SK-N-SH treated with all-trans-retinoic acid at 6 μM for 48 hours (cell line): ENCODE measurements around the gene ARHGEF11.

ENCODE experiments used
- CSDC2 ChIP-seq: fragments of 250-450 bp; sonication (Bioruptor Pico); IDR thresholded peaks from 2 replicates; pipeline ENCODE4 v1.5.0; 2020; ENCODE audit warnings: mild to moderate bottlenecking, moderate library complexity
- ESRRG ChIP-seq: fragments of 250-450 bp; sonication (Bioruptor Pico); IDR thresholded peaks from 2 replicates; pipeline ENCODE4 v1.6.1; 2021; ENCODE audit warnings: mild to moderate bottlenecking
- GLIS3 ChIP-seq: fragments of 250-450 bp; sonication (Bioruptor Pico); IDR thresholded peaks from 2 replicates; pipeline ENCODE4 v1.5.0; 2020; ENCODE audit warnings: mild to moderate bottlenecking, moderate library complexity
- ISL1 ChIP-seq: fragments of 250-450 bp; sonication (Bioruptor Pico); IDR thresholded peaks from 2 replicates; pipeline ENCODE4 v2.1.2; 2022; ENCODE audit warnings: mild to moderate bottlenecking, moderate library complexity
- PATZ1 ChIP-seq: fragments of 250-450 bp; sonication (Bioruptor Pico); IDR thresholded peaks from 2 replicates; pipeline ENCODE4 v1.8.0; 2020; ENCODE audit warnings: mild to moderate bottlenecking, moderate library complexity, borderline replicate concordance
- POU6F1 ChIP-seq: fragments of 250-450 bp; sonication (Bioruptor Pico); IDR thresholded peaks from 2 replicates; pipeline ENCODE4 v1.8.0; 2021; ENCODE audit warnings: low read depth, mild to moderate bottlenecking, moderate library complexity, borderline replicate concordance
- ZC3H10 ChIP-seq: fragments of 250-450 bp; sonication (Bioruptor Pico); IDR thresholded peaks from 2 replicates; pipeline ENCODE4 v1.5.1; 2021; ENCODE audit warnings: mild to moderate bottlenecking, moderate library complexity
- ZFP3 ChIP-seq: fragments of 250-450 bp; sonication (Bioruptor Pico); IDR thresholded peaks from 2 replicates; pipeline ENCODE4 v1.5.0; 2020; ENCODE audit warnings: mild to moderate bottlenecking, moderate library complexity
- TF ChIP-seq, protein P1 (sequence below): fragments of 250-450 bp; sonication (Bioruptor Pico); IDR thresholded peaks from 2 replicates; pipeline ENCODE4 v1.5.1; 2020; ENCODE audit warnings: low read depth, mild to moderate bottlenecking, moderate library complexity

GRCh38 chr1:156927215-156928042 is 118.1 kb downstream of the ARHGEF11 start:
- TF ChIP-seq ZC3H10 (no peak), ISL1 (CRISPR knock-in tag) (no peak), ESRRG (CRISPR knock-in tag) (no peak), PATZ1 (CRISPR knock-in tag) (no peak), POU6F1 (no peak), ZFP3 (CRISPR knock-in tag) (no peak), GLIS3 (CRISPR knock-in tag) (no peak), CSDC2 (CRISPR knock-in tag) (no peak)
- TF ChIP-seq, protein P1, sequence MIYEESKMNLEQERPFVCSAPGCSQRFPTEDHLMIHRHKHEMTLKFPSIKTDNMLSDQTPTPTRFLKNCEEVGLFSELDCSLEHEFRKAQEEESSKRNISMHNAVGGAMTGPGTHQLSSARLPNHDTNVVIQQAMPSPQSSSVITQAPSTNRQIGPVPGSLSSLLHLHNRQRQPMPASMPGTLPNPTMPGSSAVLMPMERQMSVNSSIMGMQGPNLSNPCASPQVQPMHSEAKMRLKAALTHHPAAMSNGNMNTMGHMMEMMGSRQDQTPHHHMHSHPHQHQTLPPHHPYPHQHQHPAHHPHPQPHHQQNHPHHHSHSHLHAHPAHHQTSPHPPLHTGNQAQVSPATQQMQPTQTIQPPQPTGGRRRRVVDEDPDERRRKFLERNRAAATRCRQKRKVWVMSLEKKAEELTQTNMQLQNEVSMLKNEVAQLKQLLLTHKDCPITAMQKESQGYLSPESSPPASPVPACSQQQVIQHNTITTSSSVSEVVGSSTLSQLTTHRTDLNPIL, result no peak
